Hindlimb muscle (tissue), 1 donor: ENCODE measurements around the gene PTPRN2. TPM values are rescaled to one million over a fixed set of nuclear protein-coding genes. Genes with fewer than 3 reads are reported as not detected.
A peak's percentile ranks its signal among the peaks of the same experiment; 100 is the strongest.

Experiments used
- DNase-seq: peaks from one replicate; pipeline ENCODE4 v3.0.0-alpha.2; 2013
- polyA plus RNA-seq: library from polyadenylated mRNA; unstranded; fragments of 120-200 nt; gene quantifications from one replicate; pipeline ENCODE4 v1.2.1, GENCODE V29; 2013; ENCODE audit not compliant: insufficient read length

The PTPRN2 gene
- polyA plus RNA-seq, 1 donor: 2.0 TPM

DNA sequence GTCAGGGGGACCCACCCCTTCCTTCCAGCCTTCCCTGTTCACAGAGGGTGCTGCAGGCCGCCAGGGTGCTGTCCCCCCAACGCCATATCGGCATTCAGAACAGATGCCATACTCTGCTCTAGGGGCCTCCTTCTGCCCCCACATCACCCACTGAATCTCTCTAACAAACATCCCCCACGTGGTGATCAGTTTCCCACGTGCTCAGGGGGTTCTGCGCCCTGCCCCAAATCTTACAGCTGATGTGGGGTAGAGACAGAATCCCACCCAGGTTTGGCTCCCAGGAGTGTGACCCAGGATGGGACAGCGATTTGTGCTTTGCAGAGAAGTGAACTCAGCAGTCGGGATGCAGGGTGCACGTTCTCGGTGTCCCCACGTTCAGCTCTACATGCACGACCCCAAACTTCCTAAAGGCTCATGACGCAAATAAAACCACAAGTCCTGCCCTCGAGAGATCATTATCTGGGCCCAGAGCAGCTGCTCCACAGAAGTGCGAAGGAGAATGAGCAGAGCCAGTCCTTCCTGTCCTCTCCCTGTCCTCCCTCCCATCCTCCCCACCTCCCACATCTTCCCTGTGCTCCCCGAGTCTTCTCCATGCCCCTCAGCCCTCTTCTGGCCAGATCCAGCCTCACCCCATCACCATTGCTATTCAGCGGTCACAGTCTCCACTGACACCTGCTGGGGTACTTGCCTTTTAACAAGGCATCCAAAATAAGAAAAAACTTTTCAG lies 827.5 kb downstream of the PTPRN2 start:
- DNase-seq: no peak

DNA sequence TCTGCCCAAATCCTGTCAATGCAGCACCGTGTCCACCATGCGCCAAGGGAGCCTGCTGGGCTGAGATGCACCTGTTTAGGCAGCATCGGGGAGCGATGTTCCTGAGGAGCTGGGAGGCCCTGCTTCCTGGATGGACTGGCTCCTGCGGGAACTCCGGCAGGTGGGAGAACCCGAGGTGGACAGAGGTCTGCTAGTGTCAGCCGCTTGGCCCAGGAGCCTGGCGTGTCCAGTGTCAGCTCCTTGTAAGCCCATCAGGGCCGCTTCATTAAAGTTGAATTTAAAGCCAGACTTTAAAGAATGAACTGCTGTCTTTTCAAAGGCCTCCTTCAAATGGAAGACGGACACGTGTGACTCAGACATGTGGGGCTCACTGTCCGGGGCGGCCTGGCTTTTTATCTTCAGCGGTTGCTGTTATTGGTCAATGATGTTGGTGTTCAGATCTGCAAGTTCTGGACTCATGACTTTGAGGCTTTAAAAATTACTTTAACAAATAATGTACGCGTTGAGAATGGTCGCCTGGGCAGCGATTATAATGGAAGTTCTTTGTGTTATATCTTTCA lies 828.3 kb downstream of the PTPRN2 start:
- DNase-seq: no peak

DNA sequence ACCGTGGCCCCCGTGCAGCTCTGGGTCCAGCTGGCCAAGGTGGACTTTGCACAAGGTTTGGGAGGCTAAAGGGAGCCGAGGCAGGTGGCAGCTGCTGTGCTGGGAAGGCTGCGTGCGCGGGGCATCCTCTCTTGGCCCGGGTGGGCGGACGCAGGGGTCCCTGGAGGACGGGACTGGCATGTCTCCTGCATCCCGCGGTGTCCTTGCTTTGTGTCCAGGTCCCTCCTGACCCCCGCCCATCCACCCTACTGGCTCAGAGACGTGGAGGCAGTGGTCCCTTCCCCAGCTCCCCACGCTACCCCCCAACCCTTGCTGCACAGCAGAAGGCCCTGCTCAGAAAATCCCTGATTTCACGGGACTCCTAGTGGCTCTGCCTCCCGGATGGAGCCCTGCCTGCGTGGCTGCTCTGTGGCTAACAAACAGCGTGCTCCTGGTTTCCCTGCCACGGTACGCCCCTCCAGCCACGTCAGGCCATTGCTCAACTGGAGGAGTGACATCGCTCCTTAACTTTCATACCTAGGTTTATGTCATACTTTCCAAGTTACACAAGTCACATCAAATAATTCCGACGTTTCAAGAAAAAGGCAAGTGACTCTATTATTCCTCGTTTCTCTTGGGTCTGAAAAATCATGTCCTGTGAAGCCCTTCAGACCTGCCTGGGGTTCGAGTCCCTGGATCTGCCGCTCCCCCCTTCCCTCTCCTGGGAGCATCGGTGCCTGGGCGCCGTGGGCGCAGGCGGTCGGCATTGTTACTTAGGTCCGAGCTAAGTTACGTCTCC lies 829.0 kb downstream of the PTPRN2 start:
- DNase-seq: no peak

DNA sequence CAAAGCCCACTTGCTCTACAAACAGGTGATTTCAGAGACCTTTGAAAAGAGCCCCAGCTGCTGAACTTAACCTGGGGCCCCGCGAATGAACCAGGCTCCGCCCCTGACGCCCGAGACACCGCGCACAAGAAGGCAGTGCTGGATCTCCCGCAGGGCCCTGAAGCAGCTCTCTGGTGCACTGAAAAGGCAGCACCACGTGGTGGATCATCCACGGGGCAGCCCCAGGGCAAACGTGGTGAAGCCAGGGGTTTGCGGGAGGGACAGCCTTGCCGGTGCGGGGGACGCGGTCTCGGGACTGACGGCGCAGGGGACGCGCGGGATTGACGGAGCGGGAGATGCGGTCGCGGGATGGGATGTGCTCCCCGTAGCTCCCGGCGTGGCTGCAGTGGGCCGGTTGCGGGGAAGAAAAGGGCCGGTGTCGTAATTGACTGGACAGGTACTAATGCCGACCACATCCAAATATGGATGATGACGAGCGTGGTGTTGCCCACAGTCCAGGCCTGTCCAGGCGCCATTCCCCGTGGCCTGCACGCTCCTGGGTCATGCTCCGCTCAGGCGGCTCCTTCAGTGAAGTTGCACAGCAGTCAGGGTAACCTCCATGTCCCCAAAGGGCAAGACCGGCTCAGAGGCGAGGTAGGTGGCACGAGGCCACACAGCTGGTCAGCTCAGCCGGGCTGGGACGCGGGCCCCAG lies 829.7 kb downstream of the PTPRN2 start:
- DNase-seq: no peak

- no peak for DNase-seq
Measured at GRCh38 chr7:157757211-157757610, 830.4 kb downstream of the PTPRN2 start.

- no peak for DNase-seq
Measured at GRCh38 chr7:157755741-157756140, 831.9 kb downstream of the PTPRN2 start.

DNA sequence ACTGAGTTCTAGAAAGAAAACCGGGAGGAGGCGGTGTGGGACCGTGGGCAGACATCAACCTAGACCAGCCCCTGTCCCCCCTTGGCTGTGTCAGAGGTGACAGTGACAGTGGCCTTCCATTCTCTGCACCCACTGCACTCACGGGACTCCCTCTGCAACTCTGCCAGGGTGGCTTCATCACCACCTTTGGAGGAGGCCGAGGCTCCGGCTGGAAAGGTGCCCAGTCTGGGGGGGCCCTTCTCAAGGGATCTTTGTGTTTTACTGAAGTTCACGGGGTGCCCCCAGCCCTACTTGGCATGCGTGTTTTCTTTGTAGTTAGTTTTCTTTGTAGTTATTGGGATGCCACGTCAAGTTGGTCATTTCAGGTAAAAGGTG lies 833.2 kb downstream of the PTPRN2 start:
- no peak for DNase-seq

- no peak for DNase-seq
Measured at GRCh38 chr7:157753713-157754415, 833.8 kb downstream of the PTPRN2 start.

DNA sequence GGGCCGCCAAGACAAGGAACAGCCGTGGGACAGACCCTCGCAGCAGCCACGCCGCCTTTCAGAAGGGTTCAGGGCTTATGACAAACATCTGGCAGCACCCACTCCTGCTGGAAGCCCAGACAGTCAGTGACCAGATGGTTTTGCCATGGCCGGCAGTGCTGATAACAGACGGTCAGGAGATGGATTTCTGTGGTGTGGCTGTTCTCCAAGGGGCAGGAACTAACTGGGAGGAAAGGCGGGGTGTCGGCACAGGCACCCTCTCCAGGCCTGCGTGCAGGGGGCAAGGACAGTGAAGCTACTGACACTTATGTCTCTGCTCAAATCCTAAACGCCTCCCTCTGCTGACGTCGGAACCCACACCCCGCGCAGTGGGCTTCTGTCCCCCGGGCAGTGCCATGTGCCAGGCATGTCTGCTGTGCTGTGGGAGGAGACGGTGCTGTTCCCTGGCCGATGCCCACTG lies 834.8 kb downstream of the PTPRN2 start:
- DNase-seq: no peak

GRCh38 chr7:157751951-157752673 lies 835.5 kb downstream of the PTPRN2 start:
- no peak for DNase-seq

- DNase-seq: no peak
Measured at GRCh38 chr7:157751406-157751805, 836.2 kb downstream of the PTPRN2 start.

GRCh38 chr7:157750291-157750690 lies 837.3 kb downstream of the PTPRN2 start:
- DNase-seq: no peak

DNA sequence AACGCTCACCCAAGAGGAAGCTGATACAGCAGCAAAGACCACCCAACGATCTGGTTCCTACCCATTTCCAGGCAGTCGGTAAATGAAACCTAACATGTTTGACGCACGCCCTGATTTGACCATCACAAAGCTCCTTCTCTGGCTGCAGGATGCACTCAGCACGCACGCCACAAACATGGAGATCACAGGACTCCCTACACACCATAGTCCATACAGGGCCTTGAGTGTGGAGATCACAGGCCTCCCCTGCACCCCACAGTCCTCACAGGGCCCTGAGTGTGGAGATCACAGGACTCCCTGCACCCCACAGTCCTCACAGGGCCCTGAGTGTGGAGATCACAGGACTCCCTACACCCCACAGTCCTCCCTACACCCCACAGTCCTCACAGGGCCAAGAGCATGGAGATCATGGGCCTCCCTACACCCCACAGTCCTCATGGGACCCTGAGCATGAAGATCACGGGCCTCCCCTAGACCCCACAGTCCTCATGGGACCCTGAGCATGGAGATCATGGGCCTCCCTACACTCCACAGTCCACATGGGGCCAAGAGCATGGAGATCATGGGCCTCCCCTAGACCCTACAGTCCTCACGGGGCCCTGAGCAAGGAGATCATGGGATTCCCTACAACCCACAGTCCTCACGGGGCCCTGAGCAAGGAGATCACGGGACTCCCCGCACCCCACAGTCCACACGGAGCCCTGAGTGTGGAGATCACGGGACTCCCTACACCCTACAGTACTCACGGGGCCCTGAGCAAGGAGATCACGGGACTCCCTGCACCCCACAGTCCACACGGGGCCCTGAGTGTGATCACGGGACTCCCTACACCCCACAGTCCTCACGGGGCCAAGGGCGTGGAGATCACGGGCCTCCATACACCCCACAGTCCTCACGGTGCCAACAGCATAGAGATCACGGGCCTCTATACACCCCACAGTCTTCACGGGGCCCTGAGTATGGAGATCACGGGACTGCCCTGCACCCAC lies 841.6 kb downstream of the PTPRN2 start:
- DNase-seq: no peak

DNA sequence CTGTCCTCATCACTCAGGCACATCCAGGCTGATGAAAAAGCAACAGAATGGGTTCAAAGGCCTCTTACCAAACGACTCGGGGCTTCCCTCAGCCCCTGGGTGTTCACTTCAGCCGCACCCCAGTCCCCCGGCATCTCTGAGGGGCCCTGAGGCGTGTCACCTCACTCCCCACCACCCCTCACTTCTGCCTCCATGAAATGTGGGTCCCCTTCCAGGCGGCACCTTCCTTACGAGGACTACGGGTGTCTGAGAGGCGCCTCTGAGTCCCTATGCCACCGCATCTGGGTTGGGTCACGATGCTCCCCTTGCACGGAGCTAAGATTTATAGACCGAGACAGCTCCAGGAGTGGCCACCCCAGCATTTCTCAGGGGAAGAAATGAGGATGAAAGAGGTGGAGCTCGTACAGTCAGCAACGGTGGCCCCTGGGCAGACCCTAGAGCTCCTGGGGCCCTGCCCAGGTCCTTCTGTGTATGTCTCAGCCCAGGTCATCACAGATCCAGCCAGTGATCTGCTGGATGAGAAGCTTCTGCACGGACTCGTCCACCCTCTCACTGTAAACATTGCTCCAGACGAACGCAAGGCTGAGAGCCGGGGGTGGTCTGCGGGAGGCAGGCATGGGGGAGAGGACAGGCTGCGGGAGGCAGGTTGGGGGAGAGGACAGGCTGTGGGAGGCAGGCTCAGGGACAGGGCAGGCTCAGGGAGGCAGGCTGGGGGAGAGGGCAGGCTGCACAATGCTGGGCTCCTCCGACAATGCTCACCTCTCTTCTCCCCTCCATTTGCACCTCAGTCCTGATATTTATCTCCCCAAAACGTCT lies 842.6 kb downstream of the PTPRN2 start:
- DNase-seq: no peak

DNA sequence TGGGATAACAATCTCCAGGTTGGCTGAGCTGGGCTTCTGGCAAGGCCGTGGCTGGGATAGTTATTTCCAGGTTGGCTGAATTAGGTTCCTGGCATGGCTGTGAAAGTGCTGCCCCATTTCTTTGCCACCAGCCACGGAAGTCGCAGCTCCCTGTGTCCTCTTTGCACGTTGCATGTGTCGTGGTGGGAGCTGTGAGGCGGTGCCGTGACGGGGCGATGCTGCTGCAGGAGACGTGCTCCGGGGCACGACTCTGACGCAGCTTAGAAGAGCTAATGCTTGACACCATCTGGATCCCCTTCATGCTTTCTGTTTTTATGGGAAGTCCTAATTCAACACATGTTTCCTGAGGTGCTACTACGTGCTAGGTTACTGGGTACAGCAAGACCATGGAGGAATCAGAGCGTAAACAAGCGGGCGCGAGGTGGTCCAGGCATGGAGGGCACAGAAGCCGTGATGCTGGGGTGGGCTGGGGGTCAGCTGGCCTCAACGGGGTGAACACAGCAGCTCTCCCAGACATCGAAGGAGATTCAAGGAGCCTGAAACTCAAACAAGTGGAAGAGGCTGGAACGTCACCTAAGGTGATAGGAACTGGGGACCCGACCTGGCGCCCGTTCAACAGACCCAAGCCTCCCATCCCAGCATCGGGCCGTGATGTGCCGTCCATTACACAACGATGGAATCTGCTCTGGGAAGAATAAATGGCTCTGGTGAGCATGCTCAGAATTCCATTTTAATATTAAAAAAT lies 843.7 kb downstream of the PTPRN2 start:
- DNase-seq: no peak

- DNase-seq: no peak
Measured at GRCh38 chr7:157740251-157740798, 847.3 kb downstream of the PTPRN2 start.

DNA sequence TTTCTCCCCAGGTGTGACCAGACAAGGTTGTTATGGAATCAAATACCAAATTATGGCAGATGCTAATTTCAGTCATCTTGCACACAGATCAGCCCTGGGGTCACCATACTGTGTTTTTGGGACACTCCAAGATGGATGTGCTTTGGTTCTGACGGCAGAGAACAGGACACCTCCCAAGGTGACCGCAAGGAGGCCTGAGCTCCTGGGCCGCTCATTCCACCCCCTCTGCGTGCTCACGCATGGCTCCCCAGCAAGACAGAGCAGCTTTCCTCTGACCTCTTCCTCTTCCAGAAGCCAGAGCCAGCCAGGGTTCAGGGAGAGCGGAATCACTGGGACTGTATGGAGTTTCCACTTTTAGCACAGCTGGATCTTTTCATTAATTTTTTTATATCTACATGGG lies 848.0 kb downstream of the PTPRN2 start:
- DNase-seq: no peak

- peak; percentile 11 for DNase-seq
Measured at GRCh38 chr7:157739031-157739430, 848.6 kb downstream of the PTPRN2 start.
